Smooth muscle cell (in vitro differentiated cells): ENCODE results near the gene PPP2R3B. TPM values are rescaled to one million over a fixed set of nuclear protein-coding genes. Genes with fewer than 3 reads are reported as not detected.
A peak's percentile ranks its signal among the peaks of the same experiment; 100 is the strongest.

Experiments used
- DNase-seq: peaks from one replicate; lab custom pipeline; 2025; ENCODE audit not compliant: unreplicated experiment; lab: John Stamatoyannopoulos, UW
- H2AFZ ChIP-seq: fragments of 200-600 bp; sonication (generic); 2 replicates; pipeline ENCODE4 v1.6.0; 2016; ENCODE audit warnings: antibody characterized with exemption, low read depth, mild to moderate bottlenecking
- H3F3A ChIP-seq: fragments of 200-600 bp; sonication (generic); 2 replicates; pipeline ENCODE4 v1.6.0; 2017; ENCODE audit warnings: antibody characterized with exemption, low read depth
- H3K27ac ChIP-seq: fragments of 200-600 bp; sonication (generic); 2 replicates; pipeline ENCODE4 v1.5.1; 2016; ENCODE audit warnings: low read depth, mild to moderate bottlenecking
- H3K27me3 ChIP-seq: fragments of 200-600 bp; sonication (generic); 2 replicates; pipeline ENCODE4 v1.6.1; 2016; ENCODE audit warnings: low read depth, mild to moderate bottlenecking
- H3K36me3 ChIP-seq: fragments of 200-600 bp; sonication (generic); 2 replicates; pipeline ENCODE4 v1.5.1; 2016; ENCODE audit warnings: low read depth
- H3K4me1 ChIP-seq: fragments of 200-600 bp; sonication (generic); 2 replicates; pipeline ENCODE4 v1.5.1; 2016; ENCODE audit warnings: low read depth
- H3K4me2 ChIP-seq: fragments of 200-600 bp; sonication (generic); 2 replicates; pipeline ENCODE4 v1.6.0; 2016; ENCODE audit warnings: mild to moderate bottlenecking
- H3K4me3 ChIP-seq: fragments of 200-600 bp; sonication (generic); 2 replicates; pipeline ENCODE4 v1.5.1; 2016; ENCODE audit warnings: mild to moderate bottlenecking
- H3K79me2 ChIP-seq: fragments of 200-600 bp; sonication (generic); 2 replicates; pipeline ENCODE4 v1.6.0; 2016; ENCODE audit warnings: low read depth, mild to moderate bottlenecking
- H3K9ac ChIP-seq: fragments of 200-600 bp; sonication (generic); 2 replicates; pipeline ENCODE4 v1.6.0; 2016; ENCODE audit warnings: low read depth
- H3K9me3 ChIP-seq: fragments of 200-600 bp; sonication (generic); replicated peaks from 2 replicates; pipeline ENCODE4 v1.5.1; 2016; ENCODE audit warnings: low read depth
- H4K20me1 ChIP-seq: fragments of 200-600 bp; sonication (generic); 2 replicates; pipeline ENCODE4 v1.6.0; 2016; ENCODE audit warnings: low read depth
- WGBS: methylation state at CpG from one replicate; pipeline ENCODE4 v1.1.7; 2016; ENCODE audit warnings: low lambda C conversion rate; 5-methylcytosine and 5-hydroxymethylcytosine counted together
- polyA plus RNA-seq: library from polyadenylated mRNA; unstranded; fragments of >200 nt; fragmentation: Nextera tagmentation; extraction: Ambion mirVana; gene quantifications from 2 replicates; pipeline ENCODE4 v1.2.1, GENCODE V29; 2016
- total RNA-seq: library from RNA; depleted of rRNA; stranded (reverse); fragments of >200 nt; gene quantifications from 2 replicates; pipeline ENCODE4 v1.2.3, GENCODE V29; 2014
- TF ChIP-seq, protein P1 (sequence below): fragments of 200-600 bp; sonication (generic); IDR thresholded peaks from 2 replicates; pipeline ENCODE4 v1.5.1; 2017; ENCODE audit warnings: borderline replicate concordance, mild to moderate bottlenecking, antibody characterized with exemption; ENCODE audit not compliant: insufficient read depth, poor library complexity, severe bottlenecking

PPP2R3B gene
- total and polyA plus RNA-seq, 2 experiments from 2014 or later: 15.2 to 25.1 TPM

DNA sequence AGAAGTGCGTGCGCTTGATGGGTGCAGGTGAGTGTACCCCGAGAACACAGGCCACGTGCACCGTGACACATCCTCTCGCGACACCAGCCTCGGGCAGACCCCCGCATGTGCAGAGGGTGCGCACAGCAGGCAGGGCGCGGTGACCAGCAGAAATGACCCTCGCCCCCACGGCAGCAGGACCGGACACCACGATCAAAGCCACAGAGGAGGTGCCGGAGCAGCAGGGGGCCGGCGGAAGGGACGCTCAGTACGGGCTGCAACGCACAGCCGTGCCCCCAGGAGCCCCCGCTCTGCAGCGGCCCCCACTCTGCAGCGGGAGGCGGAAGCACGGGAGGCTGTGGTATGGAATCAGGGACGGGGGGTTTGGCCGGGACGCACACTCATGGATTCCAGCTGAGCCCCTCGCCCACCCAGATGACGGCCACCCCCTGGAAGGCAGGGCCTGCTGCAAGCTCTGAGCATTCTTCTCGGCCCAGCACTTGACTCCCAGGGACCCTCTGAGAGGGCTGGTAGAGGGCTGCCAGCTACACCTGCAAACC is 17.1 kb downstream of the PPP2R3B start:
- no peaks in the 10 kb centered on the region for H3K9me3 ChIP-seq
- H3K4me2 ChIP-seq: peak overlapping the region; percentile 31
- H3K27me3 ChIP-seq: peaks cover 16% of the 10 kb centered on the region
- 92% methylated on average over 34 of the region's 34 CpGs for WGBS
- H3K4me3 ChIP-seq: no peak overlapping the region
- peaks cover 22% of the 10 kb centered on the region for H3K4me1 ChIP-seq
- no peak overlapping the region for H3K9ac ChIP-seq
- H4K20me1 ChIP-seq: peaks cover 64% of the 10 kb centered on the region
- no peaks in the 10 kb centered on the region for H3K36me3 ChIP-seq
- DNase-seq: no peak
- TF ChIP-seq, protein P1, sequence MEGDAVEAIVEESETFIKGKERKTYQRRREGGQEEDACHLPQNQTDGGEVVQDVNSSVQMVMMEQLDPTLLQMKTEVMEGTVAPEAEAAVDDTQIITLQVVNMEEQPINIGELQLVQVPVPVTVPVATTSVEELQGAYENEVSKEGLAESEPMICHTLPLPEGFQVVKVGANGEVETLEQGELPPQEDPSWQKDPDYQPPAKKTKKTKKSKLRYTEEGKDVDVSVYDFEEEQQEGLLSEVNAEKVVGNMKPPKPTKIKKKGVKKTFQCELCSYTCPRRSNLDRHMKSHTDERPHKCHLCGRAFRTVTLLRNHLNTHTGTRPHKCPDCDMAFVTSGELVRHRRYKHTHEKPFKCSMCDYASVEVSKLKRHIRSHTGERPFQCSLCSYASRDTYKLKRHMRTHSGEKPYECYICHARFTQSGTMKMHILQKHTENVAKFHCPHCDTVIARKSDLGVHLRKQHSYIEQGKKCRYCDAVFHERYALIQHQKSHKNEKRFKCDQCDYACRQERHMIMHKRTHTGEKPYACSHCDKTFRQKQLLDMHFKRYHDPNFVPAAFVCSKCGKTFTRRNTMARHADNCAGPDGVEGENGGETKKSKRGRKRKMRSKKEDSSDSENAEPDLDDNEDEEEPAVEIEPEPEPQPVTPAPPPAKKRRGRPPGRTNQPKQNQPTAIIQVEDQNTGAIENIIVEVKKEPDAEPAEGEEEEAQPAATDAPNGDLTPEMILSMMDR: no peak
- no peaks in the 10 kb centered on the region for H3F3A ChIP-seq
- H2AFZ ChIP-seq: no peak overlapping the region
- peaks cover 3% of the 10 kb centered on the region for H3K79me2 ChIP-seq
- no peak overlapping the region for H3K27ac ChIP-seq

DNA sequence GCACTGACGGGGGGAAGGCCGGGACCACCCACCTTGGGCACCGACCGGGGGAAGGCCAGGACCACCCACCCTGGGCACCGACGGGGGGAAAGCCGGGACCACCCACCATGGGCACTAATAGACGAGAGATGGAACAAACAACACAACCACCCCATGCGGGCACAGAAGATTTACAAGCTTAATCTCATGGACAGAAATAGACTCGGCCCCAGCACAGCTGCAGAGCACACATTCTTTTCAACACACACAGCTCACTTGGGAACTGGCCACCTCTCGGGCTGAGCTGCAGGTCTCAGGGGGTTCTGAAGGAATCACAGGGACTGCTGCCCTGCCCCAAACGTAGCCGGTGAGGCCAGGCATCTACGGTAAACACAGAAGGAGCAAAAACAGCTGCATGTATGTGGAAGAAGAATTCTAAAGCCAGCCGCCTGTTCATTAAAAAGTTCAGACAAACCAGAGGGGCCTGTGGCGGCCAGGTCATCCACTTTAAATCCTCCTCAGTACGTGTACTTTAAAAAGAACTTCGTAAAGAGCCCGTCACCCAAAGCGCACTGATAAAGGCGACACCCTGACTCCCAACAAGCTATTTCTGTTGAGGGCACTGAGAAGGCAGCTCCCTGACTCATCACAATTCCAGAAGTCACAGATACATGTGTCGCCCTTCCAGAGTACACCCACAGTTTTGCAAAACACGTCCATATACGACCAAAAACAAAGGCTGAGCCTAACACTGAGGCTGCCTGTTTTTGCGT is 17.7 kb downstream of the PPP2R3B start:
- Histone ChIP-seq H3K4me1 (peaks cover 16% of the 10 kb centered on the region), H3K4me2 (peak overlapping the region; percentile 76), H3K9ac (peak overlapping the region; percentile 58), H3K4me3 (no peak overlapping the region), H3K36me3 (no peaks in the 10 kb centered on the region), H3F3A (no peaks in the 10 kb centered on the region), H3K79me2 (peaks cover 3% of the 10 kb centered on the region), H3K27ac (peak overlapping the region; percentile 73), H2AFZ (no peak overlapping the region), H4K20me1 (peaks cover 58% of the 10 kb centered on the region), H3K9me3 (no peaks in the 10 kb centered on the region), H3K27me3 (peaks cover 12% of the 10 kb centered on the region)
- TF ChIP-seq, protein P1: no peak
- WGBS: 29% methylated on average over 22 of the region's 25 CpGs
- no peak for DNase-seq

DNA sequence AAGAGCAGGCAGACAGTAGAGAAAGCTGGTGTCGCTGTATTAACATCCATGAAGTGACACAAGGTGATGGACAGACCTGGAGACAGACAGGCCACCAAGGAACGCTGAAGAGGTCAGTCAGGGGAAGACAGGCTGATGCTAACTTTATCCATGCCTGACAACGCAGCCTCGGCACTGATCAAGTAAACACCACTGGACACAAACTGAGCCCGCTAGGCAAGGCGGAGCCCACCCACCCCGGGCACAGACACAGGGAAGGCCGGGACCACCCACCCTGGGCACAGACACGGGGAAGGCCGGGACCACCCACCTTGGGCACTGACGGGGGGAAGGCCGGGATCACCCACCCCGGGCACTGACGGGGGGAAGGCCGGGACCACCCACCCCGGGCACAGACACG is 18.8 kb downstream of the PPP2R3B start:
- H3F3A ChIP-seq: no peaks in the 10 kb centered on the region
- no peak overlapping the region for H2AFZ ChIP-seq
- no peaks in the 10 kb centered on the region for H3K36me3 ChIP-seq
- peaks cover 3% of the 10 kb centered on the region for H3K79me2 ChIP-seq
- no peak overlapping the region for H3K27ac ChIP-seq
- no peak for DNase-seq
- H4K20me1 ChIP-seq: peaks cover 50% of the 10 kb centered on the region
- H3K9ac ChIP-seq: no peak overlapping the region
- TF ChIP-seq, protein P1: no peak
- no peaks in the 10 kb centered on the region for H3K9me3 ChIP-seq
- H3K4me2 ChIP-seq: no peak overlapping the region
- H3K27me3 ChIP-seq: peaks cover 12% of the 10 kb centered on the region
- 90% methylated on average over 12 of the region's 17 CpGs for WGBS
- no peak overlapping the region for H3K4me3 ChIP-seq
- peaks cover 13% of the 10 kb centered on the region for H3K4me1 ChIP-seq
